WTC11 (cell line): ENCODE measurements around the gene ITLN2. TPM values are rescaled to one million over a fixed set of nuclear protein-coding genes. Genes with fewer than 3 reads are reported as not detected.

Experiments
- ATAC-seq: fragments of 200-7000 bp; cut with Tn5 transposase; 2 replicates; pipeline ENCODE4 v1.10.0; 2021; ENCODE audit warnings: mild to moderate bottlenecking, moderate library complexity
- CTCF ChIA-PET: fragments of 300-600 bp; sonication (Branson Sonifier 250); formaldehyde crosslinking; loops from one replicate; lab custom pipeline; 2021; ENCODE audit warnings: antibody characterized with exemption; lab: Charles Lee
- POLR2A ChIA-PET: fragments of 350-600 bp; sonication (Branson Sonifier 250); formaldehyde crosslinking; loops from one replicate; lab custom pipeline; 2021; ENCODE audit warnings: antibody characterized with exemption; lab: Charles Lee
- DNase-seq: peaks from one replicate; pipeline ENCODE4 v3.0.0; 2021; ENCODE audit warnings: low spot score
- H3K27ac Mint-ChIP-seq: 2 replicates; pipeline ENCODE4 v1.8.0; 2021; ENCODE audit warnings: mixed read lengths
- H3K27me3 Mint-ChIP-seq: 2 replicates; pipeline ENCODE4 v1.8.0; 2021; ENCODE audit warnings: low read depth, mild to moderate bottlenecking, moderate library complexity, mixed read lengths
- H3K36me3 Mint-ChIP-seq: 2 replicates; pipeline ENCODE4 v1.8.0; 2021; ENCODE audit warnings: mixed read lengths
- H3K4me1 Mint-ChIP-seq: 2 replicates; pipeline ENCODE4 v1.8.0; 2022; ENCODE audit warnings: mixed read lengths
- H3K4me3 Mint-ChIP-seq: 2 replicates; pipeline ENCODE4 v1.8.0; 2021; ENCODE audit warnings: mild to moderate bottlenecking, moderate library complexity, mixed read lengths
- H3K9me3 Mint-ChIP-seq: 2 replicates; pipeline ENCODE4 v1.8.0; 2021; ENCODE audit warnings: mixed read lengths
- GABPB1 ChIP-seq: sonication (generic); formaldehyde crosslinking; IDR thresholded peaks from 2 replicates; pipeline ENCODE4 v1.8.1; 2023; ENCODE audit warnings: mild to moderate bottlenecking, missing genetic modification reagents
- HMGA2 ChIP-seq: fragments of 250-450 bp; sonication (Bioruptor Pico); IDR thresholded peaks from 2 replicates; pipeline ENCODE4 v1.4.0; 2021; ENCODE audit warnings: mild to moderate bottlenecking, moderate library complexity
- IRF2 ChIP-seq: sonication (generic); formaldehyde crosslinking; IDR thresholded peaks from 2 replicates; pipeline ENCODE4 v1.8.0; 2022; ENCODE audit warnings: low read depth, missing genetic modification reagents, borderline replicate concordance
- NFATC4 ChIP-seq: fragments of 250-450 bp; sonication (Bioruptor Pico); IDR thresholded peaks from 2 replicates; pipeline ENCODE4 v1.9.0; 2021; ENCODE audit warnings: mild to moderate bottlenecking
- NR2C2 ChIP-seq: sonication (generic); formaldehyde crosslinking; IDR thresholded peaks from 2 replicates; pipeline ENCODE4 v1.8.0; 2022; ENCODE audit warnings: mild to moderate bottlenecking, missing genetic modification reagents
- RELA ChIP-seq: sonication (generic); formaldehyde crosslinking; IDR thresholded peaks from 2 replicates; pipeline ENCODE4 v1.8.1; 2022; ENCODE audit warnings: missing genetic modification reagents, mild to moderate bottlenecking, borderline replicate concordance
- ZNF396 ChIP-seq: fragments of 250-450 bp; sonication (Bioruptor Pico); IDR thresholded peaks from 2 replicates; pipeline ENCODE4 v1.8.0; 2021; ENCODE audit warnings: mild to moderate bottlenecking, moderate library complexity, borderline replicate concordance
- total RNA-seq: library from RNA; stranded (reverse); gene quantifications from 3 replicates; pipeline ENCODE4 v1.2.3, GENCODE V29; 2021
- TF ChIP-seq, protein P1 (sequence below): fragments of 250-450 bp; sonication (Bioruptor Pico); IDR thresholded peaks from 2 replicates; pipeline ENCODE4 v1.8.0; 2021; ENCODE audit warnings: mild to moderate bottlenecking
- TF ChIP-seq, protein P2 (sequence below): fragments of 200-600 bp; IDR thresholded peaks from 2 replicates; pipeline ENCODE4 v1.8.0; 2022; ENCODE audit warnings: antibody characterized with exemption
- TF ChIP-seq, protein P3 (sequence below): fragments of 250-450 bp; sonication (Bioruptor Pico); IDR thresholded peaks from 2 replicates; pipeline ENCODE4 v2.1.2; 2022; ENCODE audit warnings: mild to moderate bottlenecking, moderate library complexity
- TF ChIP-seq, protein P4 (sequence below): fragments of 250-450 bp; sonication (Bioruptor Pico); conservative IDR thresholded peaks from 2 replicates; pipeline ENCODE4 v1.9.0; 2021; ENCODE audit warnings: mild to moderate bottlenecking
- TF ChIP-seq, protein P5 (sequence below): sonication (generic); formaldehyde crosslinking; IDR thresholded peaks from 2 replicates; pipeline ENCODE4 v1.8.0; 2022; ENCODE audit warnings: missing genetic modification reagents
- TF ChIP-seq, protein P6 (sequence below): sonication (generic); formaldehyde crosslinking; IDR thresholded peaks from 2 replicates; pipeline ENCODE4 v1.8.1; 2023; ENCODE audit warnings: mild to moderate bottlenecking, missing genetic modification reagents
- TF ChIP-seq, protein P7 (sequence below): fragments of 250-450 bp; sonication (Bioruptor Pico); IDR thresholded peaks from 2 replicates; pipeline ENCODE4 v1.9.0; 2021; ENCODE audit warnings: moderate library complexity, mild to moderate bottlenecking, inconsistent platforms, borderline replicate concordance

The ITLN2 gene
- total RNA-seq, 1 experiment from 2014 or later: 5.9 TPM

DNA sequence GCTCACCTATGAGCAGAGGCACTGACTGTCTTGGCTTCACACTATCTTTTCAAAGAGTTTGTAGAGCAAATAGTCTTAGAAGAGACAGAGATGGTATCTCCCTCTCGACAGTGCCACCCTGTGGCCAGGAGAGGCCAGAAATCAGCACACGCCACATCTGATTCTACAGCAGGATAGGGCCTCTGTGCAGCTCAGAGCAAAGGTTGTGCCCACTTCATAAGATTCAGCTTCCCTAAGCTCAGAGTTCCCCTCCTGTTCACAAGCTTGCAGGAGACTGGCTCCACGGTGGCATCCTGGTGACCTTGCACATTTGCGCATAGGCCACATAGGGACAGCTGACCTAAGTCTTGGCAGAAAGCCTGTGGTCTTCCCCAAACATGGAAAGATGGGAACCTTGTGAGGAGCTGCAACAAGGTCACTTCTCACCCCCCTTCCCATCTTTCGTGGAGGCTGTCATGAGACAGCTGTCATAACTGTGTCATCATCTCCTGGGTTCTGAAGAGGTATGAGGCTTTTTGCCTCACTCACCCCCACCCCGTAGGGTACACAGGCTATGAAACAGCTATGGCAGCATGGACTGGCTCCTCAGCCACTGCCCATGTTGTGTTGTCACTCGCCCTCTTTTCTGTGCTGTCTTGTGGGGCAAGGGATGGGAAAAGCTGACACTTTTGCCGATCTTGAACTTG lies 3.0 kb downstream of the ITLN2 start:
- no peaks in the 10 kb centered on the region for H3K27me3 Mint-ChIP-seq
- DNase-seq: peak; percentile 71
- no peak overlapping the region for H3K27ac Mint-ChIP-seq
- peaks cover 38% of the 10 kb centered on the region for H3K4me1 Mint-ChIP-seq
- peaks cover 14% of the 10 kb centered on the region for H3K36me3 Mint-ChIP-seq
- CTCF ChIA-PET: interaction anchor here (0.6 to 5.3 kb wide), 52 partner anchors 8 to 279 kb away, joined by 3 to 141 read pairs (median 4); partner anchors contain the start of genes CD244, DEDD, F11R and ITLN1
- POLR2A ChIA-PET: no interaction called here
- H3K9me3 Mint-ChIP-seq: peaks cover 12% of the 10 kb centered on the region
- TF ChIP-seq IRF2: no peak
- TF ChIP-seq, protein P1, sequence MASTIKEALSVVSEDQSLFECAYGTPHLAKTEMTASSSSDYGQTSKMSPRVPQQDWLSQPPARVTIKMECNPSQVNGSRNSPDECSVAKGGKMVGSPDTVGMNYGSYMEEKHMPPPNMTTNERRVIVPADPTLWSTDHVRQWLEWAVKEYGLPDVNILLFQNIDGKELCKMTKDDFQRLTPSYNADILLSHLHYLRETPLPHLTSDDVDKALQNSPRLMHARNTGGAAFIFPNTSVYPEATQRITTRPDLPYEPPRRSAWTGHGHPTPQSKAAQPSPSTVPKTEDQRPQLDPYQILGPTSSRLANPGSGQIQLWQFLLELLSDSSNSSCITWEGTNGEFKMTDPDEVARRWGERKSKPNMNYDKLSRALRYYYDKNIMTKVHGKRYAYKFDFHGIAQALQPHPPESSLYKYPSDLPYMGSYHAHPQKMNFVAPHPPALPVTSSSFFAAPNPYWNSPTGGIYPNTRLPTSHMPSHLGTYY (CRISPR knock-in tag): no peak
- TF ChIP-seq, protein P2, sequence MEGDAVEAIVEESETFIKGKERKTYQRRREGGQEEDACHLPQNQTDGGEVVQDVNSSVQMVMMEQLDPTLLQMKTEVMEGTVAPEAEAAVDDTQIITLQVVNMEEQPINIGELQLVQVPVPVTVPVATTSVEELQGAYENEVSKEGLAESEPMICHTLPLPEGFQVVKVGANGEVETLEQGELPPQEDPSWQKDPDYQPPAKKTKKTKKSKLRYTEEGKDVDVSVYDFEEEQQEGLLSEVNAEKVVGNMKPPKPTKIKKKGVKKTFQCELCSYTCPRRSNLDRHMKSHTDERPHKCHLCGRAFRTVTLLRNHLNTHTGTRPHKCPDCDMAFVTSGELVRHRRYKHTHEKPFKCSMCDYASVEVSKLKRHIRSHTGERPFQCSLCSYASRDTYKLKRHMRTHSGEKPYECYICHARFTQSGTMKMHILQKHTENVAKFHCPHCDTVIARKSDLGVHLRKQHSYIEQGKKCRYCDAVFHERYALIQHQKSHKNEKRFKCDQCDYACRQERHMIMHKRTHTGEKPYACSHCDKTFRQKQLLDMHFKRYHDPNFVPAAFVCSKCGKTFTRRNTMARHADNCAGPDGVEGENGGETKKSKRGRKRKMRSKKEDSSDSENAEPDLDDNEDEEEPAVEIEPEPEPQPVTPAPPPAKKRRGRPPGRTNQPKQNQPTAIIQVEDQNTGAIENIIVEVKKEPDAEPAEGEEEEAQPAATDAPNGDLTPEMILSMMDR: peak; percentile 58
- TF ChIP-seq, protein P3, sequence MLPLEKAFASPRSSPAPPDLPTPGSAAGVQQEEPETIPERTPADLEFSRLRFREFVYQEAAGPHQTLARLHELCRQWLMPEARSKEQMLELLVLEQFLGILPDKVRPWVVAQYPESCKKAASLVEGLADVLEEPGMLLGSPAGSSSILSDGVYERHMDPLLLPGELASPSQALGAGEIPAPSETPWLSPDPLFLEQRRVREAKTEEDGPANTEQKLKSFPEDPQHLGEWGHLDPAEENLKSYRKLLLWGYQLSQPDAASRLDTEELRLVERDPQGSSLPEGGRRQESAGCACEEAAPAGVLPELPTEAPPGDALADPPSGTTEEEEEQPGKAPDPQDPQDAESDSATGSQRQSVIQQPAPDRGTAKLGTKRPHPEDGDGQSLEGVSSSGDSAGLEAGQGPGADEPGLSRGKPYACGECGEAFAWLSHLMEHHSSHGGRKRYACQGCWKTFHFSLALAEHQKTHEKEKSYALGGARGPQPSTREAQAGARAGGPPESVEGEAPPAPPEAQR (CRISPR knock-in tag): no peak
- TF ChIP-seq, protein P4, sequence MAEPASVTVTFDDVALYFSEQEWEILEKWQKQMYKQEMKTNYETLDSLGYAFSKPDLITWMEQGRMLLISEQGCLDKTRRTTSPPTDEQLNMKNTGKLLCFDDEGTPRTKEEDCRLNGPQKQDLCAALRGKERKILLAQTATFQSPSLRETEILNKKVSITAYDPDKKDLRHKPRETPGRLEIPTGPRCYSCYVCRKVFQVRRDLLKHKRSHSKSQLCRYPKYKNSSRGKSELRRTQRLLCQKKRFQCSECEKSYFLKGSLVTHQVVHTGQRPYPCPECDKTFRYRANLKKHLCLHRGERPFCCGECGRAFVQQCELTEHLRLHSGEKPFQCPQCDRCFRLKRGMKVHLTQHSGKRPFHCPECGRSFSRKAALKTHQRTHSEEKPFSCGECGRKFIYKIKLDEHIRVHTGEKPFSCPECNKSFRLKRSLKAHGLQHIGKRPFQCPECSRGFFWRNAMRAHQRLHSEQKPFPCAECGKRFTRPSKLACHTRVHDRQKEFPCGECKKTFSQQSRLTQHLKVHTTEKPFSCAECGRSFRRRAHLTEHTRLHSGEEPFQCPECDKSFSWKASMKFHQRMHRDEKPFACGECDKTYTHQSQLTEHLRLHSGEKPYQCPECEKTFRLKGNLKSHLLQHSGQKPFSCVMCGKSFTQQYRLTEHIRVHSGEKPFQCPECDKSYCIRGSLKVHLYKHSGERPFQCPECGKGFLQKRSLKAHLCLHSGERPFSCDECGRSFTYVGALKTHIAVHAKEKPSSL: no peak
- TF ChIP-seq, protein P5, sequence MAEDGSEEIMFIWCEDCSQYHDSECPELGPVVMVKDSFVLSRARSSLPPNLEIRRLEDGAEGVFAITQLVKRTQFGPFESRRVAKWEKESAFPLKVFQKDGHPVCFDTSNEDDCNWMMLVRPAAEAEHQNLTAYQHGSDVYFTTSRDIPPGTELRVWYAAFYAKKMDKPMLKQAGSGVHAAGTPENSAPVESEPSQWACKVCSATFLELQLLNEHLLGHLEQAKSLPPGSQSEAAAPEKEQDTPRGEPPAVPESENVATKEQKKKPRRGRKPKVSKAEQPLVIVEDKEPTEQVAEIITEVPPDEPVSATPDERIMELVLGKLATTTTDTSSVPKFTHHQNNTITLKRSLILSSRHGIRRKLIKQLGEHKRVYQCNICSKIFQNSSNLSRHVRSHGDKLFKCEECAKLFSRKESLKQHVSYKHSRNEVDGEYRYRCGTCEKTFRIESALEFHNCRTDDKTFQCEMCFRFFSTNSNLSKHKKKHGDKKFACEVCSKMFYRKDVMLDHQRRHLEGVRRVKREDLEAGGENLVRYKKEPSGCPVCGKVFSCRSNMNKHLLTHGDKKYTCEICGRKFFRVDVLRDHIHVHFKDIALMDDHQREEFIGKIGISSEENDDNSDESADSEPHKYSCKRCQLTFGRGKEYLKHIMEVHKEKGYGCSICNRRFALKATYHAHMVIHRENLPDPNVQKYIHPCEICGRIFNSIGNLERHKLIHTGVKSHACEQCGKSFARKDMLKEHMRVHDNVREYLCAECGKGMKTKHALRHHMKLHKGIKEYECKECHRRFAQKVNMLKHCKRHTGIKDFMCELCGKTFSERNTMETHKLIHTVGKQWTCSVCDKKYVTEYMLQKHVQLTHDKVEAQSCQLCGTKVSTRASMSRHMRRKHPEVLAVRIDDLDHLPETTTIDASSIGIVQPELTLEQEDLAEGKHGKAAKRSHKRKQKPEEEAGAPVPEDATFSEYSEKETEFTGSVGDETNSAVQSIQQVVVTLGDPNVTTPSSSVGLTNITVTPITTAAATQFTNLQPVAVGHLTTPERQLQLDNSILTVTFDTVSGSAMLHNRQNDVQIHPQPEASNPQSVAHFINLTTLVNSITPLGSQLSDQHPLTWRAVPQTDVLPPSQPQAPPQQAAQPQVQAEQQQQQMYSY (CRISPR knock-in tag): no peak
- no peak overlapping the region for H3K4me3 Mint-ChIP-seq
- ATAC-seq: peak; percentile 60

DNA sequence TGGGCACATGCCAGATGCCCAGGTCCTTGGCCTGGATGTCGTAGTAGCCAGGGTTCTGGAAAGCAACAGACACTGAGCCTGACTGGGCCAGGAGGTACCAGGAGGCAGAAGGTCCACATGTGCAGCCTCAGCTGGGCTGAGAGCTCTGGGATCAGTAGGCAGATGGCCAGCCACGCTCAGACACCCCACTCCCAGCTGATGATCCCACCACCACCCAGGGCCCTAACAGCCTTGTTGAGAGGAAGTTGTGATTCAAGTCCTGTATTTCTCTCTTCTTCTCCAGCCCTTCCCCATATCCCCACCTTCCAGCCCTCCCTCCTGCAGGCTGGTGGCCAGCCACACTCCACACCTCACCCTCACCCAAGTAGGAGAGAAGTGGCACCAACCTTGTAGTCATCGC lies 4.0 kb downstream of the ITLN2 start:
- no peaks in the 10 kb centered on the region for H3K27me3 Mint-ChIP-seq
- ATAC-seq: no peak
- no peak for TF ChIP-seq GABPB1
- no peak for TF ChIP-seq HMGA2 (CRISPR knock-in tag)
- CTCF ChIA-PET: interaction anchor here (0.7 to 5.3 kb wide), 21 partner anchors 8 to 275 kb away, joined by 3 to 141 read pairs (median 8); partner anchors contain the start of genes F11R, ITLN1 and KLHDC9
- H3K36me3 Mint-ChIP-seq: peaks cover 14% of the 10 kb centered on the region
- H3K4me1 Mint-ChIP-seq: peaks cover 38% of the 10 kb centered on the region
- H3K27ac Mint-ChIP-seq: no peak overlapping the region
- DNase-seq: no peak
- POLR2A ChIA-PET: no interaction called here
- H3K9me3 Mint-ChIP-seq: peaks cover 12% of the 10 kb centered on the region
- no peak overlapping the region for H3K4me3 Mint-ChIP-seq

DNA sequence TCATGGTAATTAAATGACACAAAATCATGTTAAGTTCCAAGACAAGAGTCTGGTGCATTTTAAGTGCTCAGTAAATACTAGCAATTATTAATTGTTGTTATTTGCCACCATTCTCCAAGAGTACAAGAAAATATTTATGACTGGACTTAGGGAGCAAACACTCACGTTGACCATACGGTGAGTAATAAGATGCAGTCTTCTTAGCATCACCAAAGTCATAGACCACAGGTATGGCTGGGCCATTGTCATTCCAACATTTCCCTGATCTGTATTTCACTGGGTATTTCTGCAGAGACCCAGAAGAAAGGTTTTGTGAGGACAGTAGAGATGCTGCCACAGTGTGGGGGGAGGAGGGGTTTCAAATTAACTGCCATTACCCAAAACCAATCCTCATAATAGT lies 4.7 kb downstream of the ITLN2 start:
- H3K27ac Mint-ChIP-seq: no peak overlapping the region
- H3K4me3 Mint-ChIP-seq: no peak overlapping the region
- peaks cover 14% of the 10 kb centered on the region for H3K36me3 Mint-ChIP-seq
- H3K27me3 Mint-ChIP-seq: no peaks in the 10 kb centered on the region
- no peak for DNase-seq
- peaks cover 12% of the 10 kb centered on the region for H3K9me3 Mint-ChIP-seq
- H3K4me1 Mint-ChIP-seq: peaks cover 35% of the 10 kb centered on the region
- CTCF ChIA-PET: interaction anchor here (2.3 to 5.3 kb wide), 2 partner anchors 39 to 71 kb away, joined by 18 to 141 read pairs; partner anchors contain the start of gene F11R
- POLR2A ChIA-PET: no interaction called here
- no peak for ATAC-seq
- TF ChIP-seq NR2C2 (CRISPR knock-in tag): no peak
- TF ChIP-seq, protein P6, sequence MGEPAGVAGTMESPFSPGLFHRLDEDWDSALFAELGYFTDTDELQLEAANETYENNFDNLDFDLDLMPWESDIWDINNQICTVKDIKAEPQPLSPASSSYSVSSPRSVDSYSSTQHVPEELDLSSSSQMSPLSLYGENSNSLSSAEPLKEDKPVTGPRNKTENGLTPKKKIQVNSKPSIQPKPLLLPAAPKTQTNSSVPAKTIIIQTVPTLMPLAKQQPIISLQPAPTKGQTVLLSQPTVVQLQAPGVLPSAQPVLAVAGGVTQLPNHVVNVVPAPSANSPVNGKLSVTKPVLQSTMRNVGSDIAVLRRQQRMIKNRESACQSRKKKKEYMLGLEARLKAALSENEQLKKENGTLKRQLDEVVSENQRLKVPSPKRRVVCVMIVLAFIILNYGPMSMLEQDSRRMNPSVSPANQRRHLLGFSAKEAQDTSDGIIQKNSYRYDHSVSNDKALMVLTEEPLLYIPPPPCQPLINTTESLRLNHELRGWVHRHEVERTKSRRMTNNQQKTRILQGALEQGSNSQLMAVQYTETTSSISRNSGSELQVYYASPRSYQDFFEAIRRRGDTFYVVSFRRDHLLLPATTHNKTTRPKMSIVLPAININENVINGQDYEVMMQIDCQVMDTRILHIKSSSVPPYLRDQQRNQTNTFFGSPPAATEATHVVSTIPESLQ (CRISPR knock-in tag): no peak
- TF ChIP-seq NFATC4: no peak
- TF ChIP-seq ZNF396: no peak
- no peak for TF ChIP-seq RELA (CRISPR knock-in tag)
- TF ChIP-seq, protein P7, sequence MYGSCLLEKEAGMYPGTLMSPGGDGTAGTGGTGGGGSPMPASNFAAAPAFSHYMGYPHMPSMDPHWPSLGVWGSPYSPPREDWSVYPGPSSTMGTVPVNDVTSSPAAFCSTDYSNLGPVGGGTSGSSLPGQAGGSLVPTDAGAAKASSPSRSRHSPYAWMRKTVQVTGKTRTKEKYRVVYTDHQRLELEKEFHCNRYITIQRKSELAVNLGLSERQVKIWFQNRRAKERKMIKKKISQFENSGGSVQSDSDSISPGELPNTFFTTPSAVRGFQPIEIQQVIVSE: no peak
